Fibroblast of mammary gland (primary cell): ENCODE data around the gene MRPL44.

ENCODE experiments used
- DNase-seq: peaks from one replicate; pipeline ENCODE4 v3.0.0-alpha.2; 2010; ENCODE audit warnings: low read depth
- H3K4me3 ChIP-seq: 2 replicates; pipeline ENCODE4 v1.5.1; 2011; ENCODE audit warnings: low read depth, mild to moderate bottlenecking, low read length, moderate library complexity; ENCODE audit not compliant: control insufficient read depth
- TF ChIP-seq, protein P1 (sequence below): conservative IDR thresholded peaks from 2 replicates; pipeline ENCODE4 v1.5.1; 2011; ENCODE audit warnings: low read depth, low read length, inconsistent platforms; ENCODE audit not compliant: control insufficient read depth, insufficient read depth

The MRPL44 gene

DNA sequence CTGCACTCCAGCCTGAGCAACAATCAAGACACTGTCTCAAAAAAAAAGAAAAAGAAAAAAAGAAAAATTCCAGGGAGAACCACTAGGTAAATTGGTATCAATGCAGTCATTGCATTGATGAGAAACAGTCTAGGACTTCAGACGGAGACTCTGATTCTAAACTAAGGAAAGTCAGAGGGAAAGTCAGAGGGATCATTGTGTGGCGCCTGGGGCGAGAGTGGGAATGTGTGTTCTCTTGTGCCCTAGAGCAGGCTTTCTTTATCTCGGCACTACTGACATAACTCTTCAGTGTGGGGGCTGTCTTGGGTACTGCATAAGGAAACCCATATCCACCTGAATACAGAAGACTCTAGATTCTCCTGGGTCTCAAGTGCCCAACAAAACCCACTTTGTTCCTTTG, 57.1 kb downstream of the MRPL44 start:
- TF ChIP-seq, protein P1, sequence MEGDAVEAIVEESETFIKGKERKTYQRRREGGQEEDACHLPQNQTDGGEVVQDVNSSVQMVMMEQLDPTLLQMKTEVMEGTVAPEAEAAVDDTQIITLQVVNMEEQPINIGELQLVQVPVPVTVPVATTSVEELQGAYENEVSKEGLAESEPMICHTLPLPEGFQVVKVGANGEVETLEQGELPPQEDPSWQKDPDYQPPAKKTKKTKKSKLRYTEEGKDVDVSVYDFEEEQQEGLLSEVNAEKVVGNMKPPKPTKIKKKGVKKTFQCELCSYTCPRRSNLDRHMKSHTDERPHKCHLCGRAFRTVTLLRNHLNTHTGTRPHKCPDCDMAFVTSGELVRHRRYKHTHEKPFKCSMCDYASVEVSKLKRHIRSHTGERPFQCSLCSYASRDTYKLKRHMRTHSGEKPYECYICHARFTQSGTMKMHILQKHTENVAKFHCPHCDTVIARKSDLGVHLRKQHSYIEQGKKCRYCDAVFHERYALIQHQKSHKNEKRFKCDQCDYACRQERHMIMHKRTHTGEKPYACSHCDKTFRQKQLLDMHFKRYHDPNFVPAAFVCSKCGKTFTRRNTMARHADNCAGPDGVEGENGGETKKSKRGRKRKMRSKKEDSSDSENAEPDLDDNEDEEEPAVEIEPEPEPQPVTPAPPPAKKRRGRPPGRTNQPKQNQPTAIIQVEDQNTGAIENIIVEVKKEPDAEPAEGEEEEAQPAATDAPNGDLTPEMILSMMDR = no peak
- no peak for DNase-seq
- H3K4me3 ChIP-seq = no peak overlapping the region

DNA sequence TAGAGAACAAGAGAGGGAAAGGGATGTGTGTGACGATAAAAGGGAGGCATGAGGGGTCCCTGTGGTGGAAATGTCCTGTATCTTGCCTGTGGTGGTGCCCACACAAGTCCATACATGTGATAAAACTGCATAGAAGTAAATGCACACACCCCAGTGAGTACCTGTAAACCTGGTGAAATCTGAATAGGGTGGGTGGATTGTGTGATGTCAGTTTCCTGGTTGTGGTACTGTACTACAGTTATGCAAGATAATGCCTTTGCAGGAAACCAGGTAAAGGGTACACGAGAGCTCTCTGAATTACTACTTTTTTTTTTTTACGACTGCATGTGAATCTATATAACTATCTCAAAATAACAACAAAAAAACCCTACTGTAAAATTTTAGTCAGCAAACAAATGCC, 59.7 kb downstream of the MRPL44 start:
- TF ChIP-seq, protein P1 = no peak
- no peak for DNase-seq
- no peak overlapping the region for H3K4me3 ChIP-seq
